GM18508 (cell line): ENCODE data around the gene TTC23.

Source experiments
- ATAC-seq: cut with Tn5 transposase; IDR thresholded peaks from one replicate; pipeline ENCODE4 v1.9.1; 2021; ENCODE audit warnings: moderate number of reproducible peaks; ENCODE audit not compliant: insufficient read depth, unreplicated experiment

Gene TTC23

GRCh38 chr15:99090938-99091337 is 158.4 kb downstream of the TTC23 start:
- no peak for ATAC-seq

- ATAC-seq: peak; percentile 99
These were observed 159.2 kb downstream of the TTC23 start for GRCh38 chr15:99090011-99090699.

DNA sequence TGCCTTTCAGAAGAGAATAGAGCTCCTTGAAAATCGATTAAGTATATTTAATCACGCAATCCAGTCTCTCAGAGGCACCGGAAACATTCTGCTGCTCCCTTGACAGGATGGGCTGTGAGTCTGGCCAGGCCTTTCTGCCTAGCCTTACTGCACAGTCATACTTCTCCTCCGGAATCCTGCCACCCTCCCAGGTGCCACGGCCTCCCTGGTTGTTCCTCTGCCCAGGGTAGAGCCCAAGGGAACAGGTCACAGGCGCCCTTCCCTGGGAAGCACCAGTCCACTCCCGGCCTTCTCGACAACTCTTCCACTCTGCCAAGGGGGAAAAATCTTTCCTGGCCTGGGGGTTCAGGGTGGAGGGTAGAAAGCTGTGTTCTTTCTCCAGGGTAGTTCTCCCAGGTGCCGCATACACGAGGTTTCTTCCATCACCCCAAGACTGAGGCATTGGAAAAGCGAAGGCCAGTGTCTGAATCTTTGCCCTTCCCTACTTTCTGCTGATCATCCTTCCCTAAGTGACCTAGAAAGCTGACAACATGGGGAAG is 161.9 kb downstream of the TTC23 start:
- ATAC-seq: no peak

- no peak for ATAC-seq
These were observed 163.1 kb downstream of the TTC23 start for GRCh38 chr15:99086327-99086667.
